Measurements from ENCODE around the gene RXYLT1.
"Not testable (repeated sequence)": the region's sequence is repeated elsewhere in the genome, so short reads cannot be mapped to it uniquely, and the experiment has no call there.

DNA sequence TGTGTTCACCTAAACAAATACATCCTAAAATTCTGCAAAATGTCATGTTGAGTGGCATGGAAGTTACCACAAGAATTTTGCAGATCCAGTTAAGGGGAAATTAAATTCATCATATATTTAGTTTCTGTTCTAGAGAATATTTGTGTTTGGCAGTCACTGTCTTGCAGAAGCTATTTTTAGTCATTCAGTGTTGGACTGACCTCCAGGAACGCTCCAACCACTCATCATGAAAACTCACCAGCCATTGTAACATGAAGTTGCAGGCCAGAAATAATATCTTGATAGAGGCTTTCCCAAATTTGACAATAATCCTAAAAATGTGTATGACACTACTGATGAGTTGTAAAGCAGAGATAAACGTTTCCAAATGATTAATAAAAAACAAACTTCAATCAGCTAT is 35.6 kb upstream of the RXYLT1 start:
- not testable (repeated sequence) for TF ChIP-seq NFRKB (IDR thresholded peaks at IDR 0.05); HDGF (IDR thresholded peaks at IDR 0.05; ENCODE audit: borderline replicate concordance); FOXA1 (IDR thresholded peaks at IDR 0.05); CTBP1 (IDR thresholded peaks at IDR 0.05; ENCODE audit: borderline replicate concordance)

Measured in HEK293T (cell line).